Uterus (tissue), 4 donors: ENCODE results near the gene TCF12. TPM values are rescaled to one million over a fixed set of nuclear protein-coding genes. Genes with fewer than 3 reads are reported as not detected.
"Not testable (repeated sequence)": the region's sequence is repeated elsewhere in the genome, so short reads cannot be mapped to it uniquely, and the experiment has no call there.

Source experiments
- DNase-seq, 2 donors: peaks; one replicate each; pipeline ENCODE4 v3.0.0-alpha.2; 2019 to 2020
- H3K27ac ChIP-seq, 2 donors: fragments of 200-600 bp; sonication (generic); 1 replicate in 1 of 2; 2 replicates in 1 of 2; pipeline ENCODE4 v1.5.1; 2016 to 2018
- H3K27me3 ChIP-seq, 2 donors: fragments of 200-600 bp; sonication (generic); one replicate each; pipeline ENCODE4 v1.5.1; 2018 to 2019; ENCODE audit warnings: control low read depth in 1 of 2
- H3K36me3 ChIP-seq, 2 donors: fragments of 200-600 bp; sonication (generic); one replicate each; pipeline ENCODE4 v1.5.1; 2019; ENCODE audit warnings: control low read depth in 1 of 2
- H3K4me1 ChIP-seq, 2 donors: fragments of 200-600 bp; sonication (generic); one replicate each; pipeline ENCODE4 v1.5.1; 2018 to 2019; ENCODE audit warnings: control low read depth in 1 of 2
- H3K4me3 ChIP-seq, 2 donors: fragments of 200-600 bp; sonication (generic); 1 replicate in 1 of 2; 2 replicates in 1 of 2; pipeline ENCODE4 v1.5.1; 2018 to 2019; ENCODE audit warnings: mild to moderate bottlenecking in 1 of 2
- H3K9me3 ChIP-seq, 2 donors: fragments of 200-600 bp; sonication (generic); one replicate each; pipeline ENCODE4 v1.5.1; 2019; ENCODE audit warnings: control low read depth in 1 of 2
- POLR2A ChIP-seq, 2 donors: fragments of 450-650 bp; IDR thresholded peaks; one replicate each; pipeline ENCODE4 v1.6.1; 2016; ENCODE audit warnings: antibody characterized with exemption in 2 of 2, mild to moderate bottlenecking in 1 of 2, moderate library complexity in 1 of 2
- intact Hi-C: fragments of 100-400 bp; cut with DNase I; formaldehyde crosslinking; loops from one replicate; pipeline ENCODE4 v1.15.1; 2023; ENCODE audit warnings: low total_unique reads
- total RNA-seq, 4 donors: library from RNA; depleted of rRNA in 3 of 4; stranded (reverse); fragments of >200 nt in 3 of 4; gene quantifications; one replicate each; pipeline versions ENCODE4 v1.1.0 to v1.2.4, GENCODE V29; 2014 to 2023
- TF ChIP-seq, protein P1 (sequence below), 4 experiments: fragments of 200-600 bp in 2 of 4; fragments of 450-650 bp in 2 of 4; sonication (generic) in 2 of 4; IDR thresholded peaks; one replicate each; pipeline ENCODE4 v1.5.1; 2016 to 2019; ENCODE audit warnings: antibody characterized with exemption in 4 of 4, mild to moderate bottlenecking in 2 of 4, moderate library complexity in 1 of 4
- donor health status: DM: yes; HTN: yes; CAD: no.

The TCF12 gene
- total RNA-seq, 4 donors from 2014 or later: 109 to 361 (median 196) TPM

DNA sequence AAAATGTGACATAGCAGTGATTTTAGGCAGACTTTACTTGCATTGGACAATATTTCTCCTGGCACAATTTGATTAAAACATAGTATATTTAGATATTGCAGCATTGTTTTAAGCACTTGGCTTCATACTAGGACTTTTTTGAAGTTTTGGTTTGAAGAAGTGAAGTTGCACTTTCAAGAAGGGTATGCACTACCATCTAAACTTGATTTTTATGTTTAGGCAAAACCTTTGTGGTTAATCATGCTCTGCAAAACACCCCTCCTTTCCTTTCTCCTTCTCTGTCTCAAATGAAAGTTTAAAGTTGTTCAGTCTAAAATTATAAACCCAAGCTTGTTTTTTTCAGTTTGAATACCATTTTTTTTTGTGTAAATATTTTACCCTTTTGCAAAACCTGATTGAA lies 173.8 kb downstream of the TCF12 start:
- DNase-seq: no peak
- no peaks in the 10 kb centered on the region for H3K27me3 ChIP-seq
- H3K9me3 ChIP-seq: no peaks in the 10 kb centered on the region
- no peak overlapping the region for H3K4me3 ChIP-seq
- no peak for TF ChIP-seq POLR2A (IDR thresholded peaks at IDR 0.05)
- TF ChIP-seq, protein P1, sequence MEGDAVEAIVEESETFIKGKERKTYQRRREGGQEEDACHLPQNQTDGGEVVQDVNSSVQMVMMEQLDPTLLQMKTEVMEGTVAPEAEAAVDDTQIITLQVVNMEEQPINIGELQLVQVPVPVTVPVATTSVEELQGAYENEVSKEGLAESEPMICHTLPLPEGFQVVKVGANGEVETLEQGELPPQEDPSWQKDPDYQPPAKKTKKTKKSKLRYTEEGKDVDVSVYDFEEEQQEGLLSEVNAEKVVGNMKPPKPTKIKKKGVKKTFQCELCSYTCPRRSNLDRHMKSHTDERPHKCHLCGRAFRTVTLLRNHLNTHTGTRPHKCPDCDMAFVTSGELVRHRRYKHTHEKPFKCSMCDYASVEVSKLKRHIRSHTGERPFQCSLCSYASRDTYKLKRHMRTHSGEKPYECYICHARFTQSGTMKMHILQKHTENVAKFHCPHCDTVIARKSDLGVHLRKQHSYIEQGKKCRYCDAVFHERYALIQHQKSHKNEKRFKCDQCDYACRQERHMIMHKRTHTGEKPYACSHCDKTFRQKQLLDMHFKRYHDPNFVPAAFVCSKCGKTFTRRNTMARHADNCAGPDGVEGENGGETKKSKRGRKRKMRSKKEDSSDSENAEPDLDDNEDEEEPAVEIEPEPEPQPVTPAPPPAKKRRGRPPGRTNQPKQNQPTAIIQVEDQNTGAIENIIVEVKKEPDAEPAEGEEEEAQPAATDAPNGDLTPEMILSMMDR (IDR thresholded peaks at IDR 0.05): no peak
- no peaks in the 10 kb centered on the region for H3K36me3 ChIP-seq
- H3K4me1 ChIP-seq: no peaks in the 10 kb centered on the region
- H3K27ac ChIP-seq: no peak overlapping the region
- intact Hi-C loops: no loop called here

DNA sequence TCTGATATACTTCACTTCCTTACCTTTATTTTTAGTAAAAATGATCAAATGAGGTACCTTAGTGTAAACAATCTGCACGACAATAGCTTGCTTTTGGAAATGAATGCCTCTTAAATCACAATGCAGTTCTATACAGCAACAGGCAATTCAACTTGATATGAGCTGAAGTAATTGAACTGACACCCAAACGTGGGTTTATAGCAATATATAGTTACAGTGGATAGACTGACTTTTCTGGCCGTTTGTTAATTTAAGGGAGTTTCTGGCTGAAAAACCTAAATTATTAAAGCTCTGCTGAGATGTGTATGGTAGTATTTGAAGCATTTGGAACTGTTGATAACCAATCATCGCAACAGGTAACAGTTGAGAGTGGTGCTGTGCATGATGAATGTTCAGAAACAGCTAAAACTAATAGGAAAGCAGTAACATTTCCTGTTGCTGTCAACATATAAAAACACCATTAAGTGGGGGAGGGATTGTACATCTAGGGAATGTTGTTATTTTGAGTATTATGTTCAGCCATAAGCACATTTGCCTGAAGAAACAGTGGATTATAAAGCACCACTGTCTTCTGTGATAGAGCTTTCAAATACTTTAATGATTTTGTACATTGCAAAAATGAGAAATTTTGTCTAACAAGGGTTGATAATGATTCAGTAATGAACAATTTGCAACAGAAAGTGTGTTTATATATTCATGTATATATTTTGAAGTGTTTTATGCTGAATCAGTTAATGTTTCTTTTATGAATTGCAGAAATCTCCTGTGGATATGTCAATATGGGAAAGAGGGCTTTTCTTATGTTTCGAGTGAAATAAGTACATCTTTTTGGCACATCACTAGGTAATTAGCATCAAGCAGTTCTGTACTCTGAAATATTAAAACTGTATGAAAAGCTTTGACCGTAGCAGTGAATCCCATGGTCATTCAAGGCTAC lies 176.1 kb downstream of the TCF12 start:
- Histone ChIP-seq H3K27me3 (no peaks in the 10 kb centered on the region), H3K36me3 (no peaks in the 10 kb centered on the region), H3K27ac (no peak overlapping the region), H3K9me3 (no peaks in the 10 kb centered on the region), H3K4me1 (no peaks in the 10 kb centered on the region), H3K4me3 (no peak overlapping the region)
- DNase-seq: no peak
- no peak for TF ChIP-seq POLR2A (IDR thresholded peaks at IDR 0.05)
- TF ChIP-seq, protein P1 (IDR thresholded peaks at IDR 0.05): no peak
- intact Hi-C loops: no loop called here

DNA sequence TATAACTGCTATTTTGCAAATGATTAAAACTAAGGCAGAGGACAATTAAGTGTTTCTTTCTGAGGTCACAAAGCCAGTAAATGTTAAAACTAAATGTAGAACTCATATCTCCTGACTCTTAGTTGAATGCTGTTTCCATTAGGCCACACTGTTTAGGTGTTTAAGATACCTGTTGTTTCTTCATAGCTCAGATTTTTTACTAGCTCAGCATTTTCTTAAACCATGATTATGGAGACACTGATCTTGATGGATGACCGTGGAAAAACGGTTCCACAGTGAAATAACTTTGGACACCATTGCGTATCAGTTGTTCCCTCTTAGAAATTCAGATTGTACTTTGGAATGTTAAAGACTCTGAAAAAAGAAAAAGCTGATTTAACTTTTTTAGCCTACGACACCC lies 177.5 kb downstream of the TCF12 start:
- Histone ChIP-seq H3K4me1 (no peaks in the 10 kb centered on the region), H3K36me3 (no peaks in the 10 kb centered on the region), H3K27me3 (no peaks in the 10 kb centered on the region), H3K9me3 (no peaks in the 10 kb centered on the region), H3K27ac (no peak overlapping the region), H3K4me3 (no peak overlapping the region)
- intact Hi-C loops: no loop called here
- TF ChIP-seq POLR2A (IDR thresholded peaks at IDR 0.05): no peak
- TF ChIP-seq, protein P1 (IDR thresholded peaks at IDR 0.05): no peak
- no peak for DNase-seq

DNA sequence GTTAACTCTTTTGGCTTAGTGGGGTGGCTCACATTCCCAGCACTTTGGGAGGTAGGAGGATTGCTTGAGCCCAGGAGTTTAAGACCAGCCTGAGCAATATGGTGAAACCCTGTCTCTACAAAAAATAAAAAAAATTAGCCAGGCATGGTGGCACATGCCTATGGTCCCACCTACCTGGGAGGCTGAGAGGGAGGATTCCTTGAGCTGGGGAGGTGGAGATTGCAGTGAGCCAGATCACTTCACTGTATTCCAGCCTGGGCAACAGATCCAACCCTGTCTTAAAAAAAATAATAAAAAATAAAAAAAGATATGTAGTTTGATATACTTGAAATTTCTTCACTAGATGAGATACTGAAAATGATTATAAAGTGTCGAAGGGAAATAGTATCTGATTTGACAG lies 178.8 kb downstream of the TCF12 start:
- intact Hi-C loops: no loop called here
- Histone ChIP-seq H3K4me1 (no peaks in the 10 kb centered on the region), H3K27ac (no peak overlapping the region), H3K36me3 (no peaks in the 10 kb centered on the region), H3K9me3 (no peaks in the 10 kb centered on the region), H3K27me3 (no peaks in the 10 kb centered on the region), H3K4me3 (no peak overlapping the region)
- TF ChIP-seq POLR2A (IDR thresholded peaks at IDR 0.05): no peak
- TF ChIP-seq, protein P1 (IDR thresholded peaks at IDR 0.05): no peak
- no peak for DNase-seq

DNA sequence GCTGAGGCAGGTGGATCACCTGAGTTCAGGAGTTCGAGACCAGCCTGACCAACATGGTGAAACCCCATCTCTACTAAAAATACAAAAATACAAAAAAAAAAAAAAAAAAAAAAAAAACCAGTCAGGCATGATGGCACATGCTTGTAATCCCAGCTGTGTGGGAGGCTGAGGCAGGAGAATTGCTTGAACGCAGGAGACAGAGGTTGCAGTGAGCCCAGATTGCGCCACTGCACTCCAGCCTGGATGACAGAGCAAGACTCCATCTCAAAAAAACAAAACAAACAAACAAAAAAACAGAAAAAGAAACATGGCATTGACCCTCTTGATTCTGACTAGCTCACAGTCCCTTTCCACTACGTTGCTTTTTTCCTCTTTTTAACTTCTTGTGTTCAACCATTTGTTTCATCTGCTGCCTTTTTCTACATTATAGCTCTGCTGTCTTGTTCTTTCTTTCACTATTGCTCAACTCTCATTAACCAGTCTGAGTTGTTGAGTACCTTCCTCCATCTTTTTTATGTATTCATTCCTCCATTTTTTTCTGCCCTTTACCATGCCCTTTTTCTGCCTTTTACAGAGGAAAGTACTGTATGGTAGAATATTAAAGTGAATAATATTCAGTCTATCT lies 179.6 kb downstream of the TCF12 start:
- intact Hi-C loops, H3K4me1 ChIP-seq, H3K36me3 ChIP-seq, H3K9me3 ChIP-seq, H3K27me3 ChIP-seq, DNase-seq, H3K4me3 ChIP-seq, H3K27ac ChIP-seq: not testable (repeated sequence)
